Measurements from ENCODE around the gene ZNF469.

DNA sequence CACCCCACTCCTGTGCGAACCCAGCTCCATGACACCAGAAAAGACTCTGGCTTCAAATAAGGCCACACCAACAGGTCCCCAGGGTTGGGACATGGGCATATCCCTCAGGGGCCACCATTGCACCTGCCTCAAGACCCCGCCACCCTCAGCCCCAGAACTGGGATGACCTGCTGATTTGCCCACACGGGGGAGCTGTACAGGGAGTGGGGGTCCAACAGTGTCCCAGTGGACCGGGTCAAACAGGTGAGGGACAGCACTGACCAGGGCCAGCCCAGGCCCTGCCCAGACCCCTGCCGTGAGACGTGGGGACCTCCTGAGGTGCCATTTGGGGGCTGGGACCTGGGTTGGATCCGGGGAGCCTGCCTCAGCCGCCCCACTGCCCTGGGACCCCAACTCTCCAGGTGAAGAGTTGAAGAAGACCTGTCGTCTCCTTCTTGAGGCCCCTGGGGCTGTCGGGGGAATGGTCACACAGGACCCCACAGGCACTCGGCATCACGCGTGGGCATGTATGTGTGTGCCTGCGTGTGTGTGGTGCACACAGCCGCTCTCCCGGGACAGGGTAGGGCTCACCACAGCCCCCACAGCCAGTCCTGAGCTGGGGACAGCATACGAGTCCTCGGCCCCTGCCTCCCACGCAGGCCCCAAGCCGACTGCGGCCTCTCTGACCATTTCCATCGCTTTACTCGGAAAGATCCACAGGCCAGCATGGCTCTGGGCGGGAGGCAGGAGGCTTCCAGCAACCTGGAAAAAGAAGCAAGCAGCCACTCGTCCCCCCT lies 34.2 kb upstream of the ZNF469 start:
- TF ChIP-seq, protein P1, sequence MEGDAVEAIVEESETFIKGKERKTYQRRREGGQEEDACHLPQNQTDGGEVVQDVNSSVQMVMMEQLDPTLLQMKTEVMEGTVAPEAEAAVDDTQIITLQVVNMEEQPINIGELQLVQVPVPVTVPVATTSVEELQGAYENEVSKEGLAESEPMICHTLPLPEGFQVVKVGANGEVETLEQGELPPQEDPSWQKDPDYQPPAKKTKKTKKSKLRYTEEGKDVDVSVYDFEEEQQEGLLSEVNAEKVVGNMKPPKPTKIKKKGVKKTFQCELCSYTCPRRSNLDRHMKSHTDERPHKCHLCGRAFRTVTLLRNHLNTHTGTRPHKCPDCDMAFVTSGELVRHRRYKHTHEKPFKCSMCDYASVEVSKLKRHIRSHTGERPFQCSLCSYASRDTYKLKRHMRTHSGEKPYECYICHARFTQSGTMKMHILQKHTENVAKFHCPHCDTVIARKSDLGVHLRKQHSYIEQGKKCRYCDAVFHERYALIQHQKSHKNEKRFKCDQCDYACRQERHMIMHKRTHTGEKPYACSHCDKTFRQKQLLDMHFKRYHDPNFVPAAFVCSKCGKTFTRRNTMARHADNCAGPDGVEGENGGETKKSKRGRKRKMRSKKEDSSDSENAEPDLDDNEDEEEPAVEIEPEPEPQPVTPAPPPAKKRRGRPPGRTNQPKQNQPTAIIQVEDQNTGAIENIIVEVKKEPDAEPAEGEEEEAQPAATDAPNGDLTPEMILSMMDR (IDR thresholded peaks at IDR 0.05), result no peak
- no peak for TF ChIP-seq POLR2A (IDR thresholded peaks at IDR 0.05)
- no peak for TF ChIP-seq POLR2AphosphoS5 (IDR thresholded peaks at IDR 0.05)

All from upper lobe of left lung (tissue), 4 donors.